DMS114 treated with DMSO at 0.1 percent for 48 hours (cell line): ENCODE results near the gene FAM25C.
"Not testable (repeated sequence)": the region's sequence is repeated elsewhere in the genome, so short reads cannot be mapped to it uniquely, and the experiment has no call there.

Source experiments
- DNase-seq: peaks from one replicate; lab custom pipeline; 2025; ENCODE audit not compliant: unreplicated experiment; lab: John Stamatoyannopoulos, UW

The FAM25C gene

GRCh38 chr10:47999691-48000090 is at the start of gene FAM25C:
Gene FAM25C (minus strand): TSS chr10:47999791. CDS start chr10:47999765, 26 bp downstream.
- not testable (repeated sequence) for DNase-seq

DNA sequence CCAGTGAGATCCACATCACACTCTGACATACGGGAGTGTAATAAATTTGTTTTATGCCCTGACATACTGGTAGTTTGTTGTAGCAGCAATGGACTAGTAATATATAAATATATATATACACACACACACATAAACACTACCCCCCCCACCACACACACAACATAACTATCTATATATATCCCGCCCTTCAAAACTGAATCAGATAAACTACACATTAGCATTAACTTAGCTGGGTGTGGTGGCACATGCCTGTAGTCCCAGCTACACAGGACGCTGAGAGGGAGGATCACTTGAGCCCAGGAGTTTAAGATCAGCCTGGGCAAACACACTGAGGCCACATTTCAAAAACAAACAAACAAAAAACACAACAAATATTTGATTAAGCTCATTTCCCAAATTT is 45.0 kb upstream of the FAM25C start:
- not testable (repeated sequence) for DNase-seq

GRCh38 chr10:48031390-48031789 is 31.8 kb upstream of the FAM25C start:
- not testable (repeated sequence) for DNase-seq

DNA sequence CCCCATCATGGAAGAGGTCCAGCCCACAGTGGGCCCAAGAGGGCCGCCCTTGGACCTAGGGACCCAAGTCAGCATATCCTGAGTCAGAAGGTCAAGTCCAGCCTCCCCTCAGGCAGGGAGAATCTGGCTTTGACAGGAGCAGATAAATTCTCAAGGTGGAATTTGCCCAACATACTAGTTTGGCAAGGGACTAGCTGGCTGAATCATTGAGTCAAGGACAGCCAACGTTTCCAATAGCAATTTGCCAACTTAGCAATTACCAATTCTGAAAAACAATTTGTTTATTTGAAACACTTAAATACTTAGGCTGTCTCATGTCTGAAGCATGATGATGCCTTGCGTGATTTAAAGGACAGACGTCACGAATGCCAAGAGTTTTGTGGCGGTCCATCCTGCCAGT is 2.7 kb upstream of the FAM25C start:
- not testable (repeated sequence) for DNase-seq

GRCh38 chr10:47994045-47994444 is 5.5 kb downstream of the FAM25C start:
- DNase-seq, result not testable (repeated sequence)

DNA sequence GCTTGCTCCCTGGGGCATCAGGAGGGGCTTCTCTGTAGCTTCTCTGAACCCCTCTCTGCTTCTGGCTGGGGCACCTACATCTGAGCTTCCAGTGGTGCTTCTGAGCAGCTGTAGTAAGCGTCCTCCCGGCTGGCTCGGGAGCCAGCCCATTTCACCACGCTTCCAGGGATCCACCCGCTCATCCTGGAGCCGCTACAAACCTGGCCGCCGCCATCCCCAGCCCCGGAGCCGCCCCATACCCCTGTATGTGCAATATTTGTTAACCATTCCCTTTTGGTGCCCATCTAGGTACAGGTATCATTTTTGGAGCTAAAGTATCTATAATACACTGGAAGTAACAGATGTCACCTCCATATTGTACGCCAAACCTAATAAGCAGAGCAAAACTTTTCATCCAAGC is 7.0 kb downstream of the FAM25C start:
- DNase-seq, result not testable (repeated sequence)

GRCh38 chr10:47991706-47992105 is 7.9 kb downstream of the FAM25C start:
- DNase-seq, result not testable (repeated sequence)

DNA sequence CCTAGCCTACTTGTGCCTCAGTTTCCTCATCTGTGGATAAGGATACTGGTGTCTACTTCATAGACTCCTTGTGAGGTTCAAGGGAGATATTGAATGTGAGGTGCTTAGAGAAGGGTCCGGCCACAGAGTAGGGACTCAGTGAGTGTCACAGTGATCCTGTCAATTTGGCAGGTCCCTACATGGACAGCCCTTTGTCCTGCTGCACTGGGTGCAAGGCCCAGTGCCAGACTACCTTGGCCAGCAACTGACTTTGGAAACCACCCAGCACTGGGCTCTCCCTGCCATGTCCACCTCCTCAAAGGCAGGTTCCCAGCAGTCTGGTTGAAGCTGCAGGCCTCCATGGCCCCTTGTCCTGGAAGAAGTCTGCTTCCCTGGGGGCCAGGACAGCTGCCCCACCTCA is 9.5 kb downstream of the FAM25C start:
- not testable (repeated sequence) for DNase-seq

DNA sequence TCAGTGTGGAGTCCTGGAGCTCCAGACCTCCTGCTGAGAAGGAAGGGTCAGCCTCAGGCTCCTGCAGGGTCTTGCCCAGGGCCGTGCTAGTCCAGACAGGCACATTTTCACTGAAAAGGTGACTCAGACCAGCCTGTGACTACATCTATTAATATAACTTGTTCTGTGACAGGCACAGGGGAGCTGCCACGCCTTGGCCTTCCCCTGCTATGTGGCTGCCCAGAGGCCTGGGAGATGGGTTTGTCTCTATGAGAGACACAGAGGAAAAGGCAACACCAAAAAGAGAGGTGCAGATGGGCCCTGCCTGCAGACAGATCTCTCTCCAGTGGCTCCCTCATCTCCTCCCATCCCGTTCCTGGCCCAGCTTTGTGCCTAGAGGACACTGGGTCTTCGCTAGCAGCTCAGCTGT is 10.0 kb downstream of the FAM25C start:
- not testable (repeated sequence) for DNase-seq

GRCh38 chr10:47988718-47989541 is 10.7 kb downstream of the FAM25C start:
- not testable (repeated sequence) for DNase-seq

DNA sequence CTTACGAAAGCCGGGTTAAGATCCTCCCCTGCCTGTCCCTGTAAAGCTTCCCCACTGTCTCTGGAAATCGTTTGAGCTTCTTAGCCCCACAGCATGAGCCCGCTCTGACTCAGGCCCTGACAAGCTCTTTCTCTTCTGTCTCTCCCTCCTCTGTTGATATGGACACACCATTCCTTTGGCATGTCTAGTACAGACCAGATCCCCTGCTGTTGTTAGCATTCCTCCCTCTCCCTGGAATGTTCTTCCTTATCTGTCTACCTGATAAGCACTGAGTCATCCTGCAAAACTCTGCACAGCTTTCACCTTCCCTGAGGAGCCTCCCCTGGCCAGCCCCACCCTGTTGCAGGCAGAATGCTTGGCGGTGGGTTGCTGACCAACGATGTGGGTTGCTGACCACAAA is 11.6 kb downstream of the FAM25C start:
- not testable (repeated sequence) for DNase-seq

DNA sequence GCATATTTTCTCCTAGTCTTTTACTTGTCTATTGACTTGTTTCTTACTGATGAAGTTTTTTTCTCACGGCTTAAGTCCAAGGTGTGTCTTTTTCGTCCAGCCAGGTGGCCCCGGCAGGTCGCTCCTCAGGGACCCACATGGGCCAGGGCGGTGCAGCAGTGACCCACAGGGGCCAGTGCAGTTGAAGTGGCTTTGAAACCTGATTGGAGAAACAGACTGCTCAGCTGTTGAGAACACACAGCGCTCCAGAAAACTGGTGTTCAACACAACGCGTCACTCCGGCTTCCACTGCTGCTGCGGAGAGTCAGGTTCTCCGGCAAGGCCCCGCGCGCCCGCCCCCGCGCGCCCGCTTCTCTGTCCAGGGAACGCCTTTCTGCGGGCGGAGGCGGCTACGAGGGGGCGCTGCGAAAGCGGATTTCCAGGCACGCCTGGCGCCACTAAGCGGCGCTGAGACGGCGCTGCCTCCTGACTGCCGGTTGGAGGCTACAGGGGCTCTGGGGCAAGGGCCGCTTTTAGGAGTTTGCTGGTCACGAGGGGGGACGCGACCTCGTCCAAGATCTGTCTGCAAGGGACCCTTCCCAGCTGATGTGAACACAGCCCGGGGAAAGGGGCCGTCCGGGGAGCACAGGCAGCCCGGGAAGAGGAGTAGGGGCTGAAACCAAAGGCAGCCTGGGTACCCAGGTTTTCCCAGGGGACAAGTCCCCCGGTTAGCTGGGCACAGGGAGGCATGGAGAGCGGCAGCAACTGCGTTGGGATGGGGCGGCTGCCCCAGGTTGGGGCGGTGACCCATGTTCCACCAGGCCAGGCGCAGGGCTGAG is 13.0 kb downstream of the FAM25C start:
- DNase-seq, result not testable (repeated sequence)

DNA sequence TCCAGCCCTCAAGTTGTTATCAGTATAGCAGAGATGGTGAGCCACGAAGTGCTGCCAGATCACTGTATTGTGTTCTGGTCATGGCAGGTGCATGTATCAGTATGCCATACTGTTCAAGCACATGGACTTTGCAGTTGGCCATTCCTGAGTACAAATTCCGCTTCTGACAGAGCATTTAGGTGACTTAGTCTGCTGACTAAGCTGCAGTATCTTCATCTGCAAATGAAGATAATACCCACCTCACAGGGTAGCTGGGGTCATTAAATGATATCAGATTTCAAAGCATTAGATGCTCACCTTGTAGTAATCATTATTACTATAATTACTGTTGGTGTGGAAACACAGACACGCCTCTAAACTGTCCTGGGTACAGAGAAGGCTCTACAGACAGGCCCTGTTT is 24.2 kb downstream of the FAM25C start:
- DNase-seq, result not testable (repeated sequence)

- not testable (repeated sequence) for DNase-seq
These were observed 26.5 kb downstream of the FAM25C start for GRCh38 chr10:47973131-47973530.

GRCh38 chr10:47972077-47972476 is 27.5 kb downstream of the FAM25C start:
- not testable (repeated sequence) for DNase-seq

- not testable (repeated sequence) for DNase-seq
These were observed 28.0 kb downstream of the FAM25C start for GRCh38 chr10:47971598-47971997.

DNA sequence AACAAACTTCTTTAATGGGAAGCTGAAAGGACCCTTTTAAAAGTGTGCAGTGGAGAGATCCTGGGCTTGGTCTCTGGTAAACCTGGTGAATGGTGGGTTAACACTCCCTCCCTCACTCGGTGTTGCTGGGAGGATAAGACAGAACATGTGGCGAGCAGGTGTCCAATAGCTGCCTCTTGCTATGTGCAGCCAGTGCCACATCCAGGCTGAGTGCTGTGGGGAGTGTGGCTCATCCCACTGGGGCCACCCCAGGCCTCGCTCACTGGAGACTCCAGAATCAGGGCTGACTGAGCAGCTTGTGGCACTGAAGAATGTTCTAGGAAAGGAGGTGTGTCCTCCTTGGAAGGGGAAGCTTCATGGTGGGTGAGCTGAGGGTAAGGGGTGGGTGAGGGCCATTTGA is 29.5 kb downstream of the FAM25C start:
- not testable (repeated sequence) for DNase-seq

- DNase-seq, result not testable (repeated sequence)
These were observed 30.6 kb downstream of the FAM25C start for GRCh38 chr10:47968988-47969387.

GRCh38 chr10:47964280-47965063 is 35.1 kb downstream of the FAM25C start:
- DNase-seq, result not testable (repeated sequence)

- DNase-seq, result not testable (repeated sequence)
These were observed 36.8 kb downstream of the FAM25C start for GRCh38 chr10:47962785-47963184.

DNA sequence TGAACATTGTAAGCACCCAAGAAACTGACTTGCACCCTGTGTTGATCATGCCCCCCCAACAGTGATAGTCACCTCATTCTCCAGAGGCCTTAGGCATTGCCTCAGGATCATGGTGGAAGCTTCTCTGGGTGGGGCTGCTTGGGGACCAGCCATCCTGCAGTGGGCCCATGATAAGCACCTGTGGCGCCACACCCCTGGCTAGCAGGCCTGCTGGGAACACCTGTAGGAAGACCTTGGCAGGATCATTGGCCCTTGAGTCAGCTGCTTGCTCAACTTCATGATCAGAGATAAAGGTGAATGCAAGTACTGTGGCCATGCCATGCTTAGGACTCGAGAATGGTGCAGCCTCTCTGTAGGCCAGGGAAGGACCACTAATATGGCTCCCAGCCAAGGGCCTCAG is 38.9 kb downstream of the FAM25C start:
- not testable (repeated sequence) for DNase-seq
